Esophagus muscularis mucosa (tissue), 4 donors: Measurements from ENCODE around the gene CAMTA1. TPM values are rescaled to one million over a fixed set of nuclear protein-coding genes. Genes with fewer than 3 reads are reported as not detected.

Source experiments
- DNase-seq: peaks from one replicate; pipeline ENCODE4 v3.0.0-alpha.2; 2017; ENCODE audit errors: extremely low spot score
- H3K27ac ChIP-seq, 4 donors: fragments of 200-600 bp; sonication (generic); replicated peaks in 1 of 4; 1 replicate in 3 of 4; 2 replicates in 1 of 4; pipeline ENCODE4 v1.5.1; 2016 to 2019; ENCODE audit warnings: mild to moderate bottlenecking in 1 of 4
- H3K27me3 ChIP-seq, 4 donors: fragments of 200-600 bp; sonication (generic); one replicate each; pipeline versions ENCODE4 v1.5.1 to v1.6.0; 2016 to 2019
- H3K36me3 ChIP-seq, 4 donors: fragments of 200-600 bp; sonication (generic); one replicate each; pipeline ENCODE4 v1.5.1; 2016 to 2019
- H3K4me1 ChIP-seq, 4 donors: fragments of 200-600 bp; sonication (generic); one replicate each; pipeline ENCODE4 v1.5.1; 2016 to 2019
- H3K4me3 ChIP-seq, 4 donors: fragments of 200-600 bp; sonication (generic); 1 replicate in 2 of 4; 2 replicates in 2 of 4; pipeline ENCODE4 v1.5.1; 2016 to 2019; ENCODE audit warnings: mild to moderate bottlenecking in 4 of 4, moderate library complexity in 1 of 4
- H3K9me3 ChIP-seq, 4 donors: fragments of 200-600 bp; sonication (generic); 1 replicate in 3 of 4; 2 replicates in 1 of 4; pipeline ENCODE4 v1.5.1; 2016 to 2019
- EP300 ChIP-seq: sonication (generic); formaldehyde crosslinking; IDR thresholded peaks from one replicate; pipeline ENCODE4 v1.6.1; 2017; ENCODE audit warnings: antibody characterized with exemption
- POLR2A ChIP-seq: fragments of 450-650 bp; IDR thresholded peaks from one replicate; pipeline ENCODE4 v1.6.1; 2017; ENCODE audit warnings: antibody characterized with exemption, moderate library complexity, mild to moderate bottlenecking, low read depth
- POLR2AphosphoS5 ChIP-seq, 2 donors: sonication (generic); formaldehyde crosslinking; IDR thresholded peaks; one replicate each; pipeline ENCODE4 v1.6.1; 2017; ENCODE audit warnings: antibody characterized with exemption in 2 of 2
- WGBS: methylation state at CpG from one replicate; pipeline ENCODE4 v1.1.5; 2018; 5-methylcytosine and 5-hydroxymethylcytosine counted together
- intact Hi-C: fragments of 100-400 bp; cut with DNase I; formaldehyde crosslinking; loops from one replicate; pipeline ENCODE4 v1.15.1; 2023
- total RNA-seq, 4 donors: library from RNA; depleted of rRNA; stranded (reverse); fragments of >200 nt; gene quantifications; one replicate each; pipeline versions ENCODE4 v1.1.0 to v1.2.1, GENCODE V29; 2016
- TF ChIP-seq, protein P1 (sequence below), 3 experiments: fragments of 200-600 bp in 2 of 3; fragments of 450-650 bp in 1 of 3; sonication (generic) in 2 of 3; IDR thresholded peaks; one replicate each; pipeline ENCODE4 v1.5.1; 2017 to 2019; ENCODE audit warnings: antibody characterized with exemption in 3 of 3, mild to moderate bottlenecking in 2 of 3, moderate library complexity in 1 of 3

CAMTA1 gene
- total RNA-seq, 4 donors from 2014 or later = 109 to 226 (median 139) TPM

DNA sequence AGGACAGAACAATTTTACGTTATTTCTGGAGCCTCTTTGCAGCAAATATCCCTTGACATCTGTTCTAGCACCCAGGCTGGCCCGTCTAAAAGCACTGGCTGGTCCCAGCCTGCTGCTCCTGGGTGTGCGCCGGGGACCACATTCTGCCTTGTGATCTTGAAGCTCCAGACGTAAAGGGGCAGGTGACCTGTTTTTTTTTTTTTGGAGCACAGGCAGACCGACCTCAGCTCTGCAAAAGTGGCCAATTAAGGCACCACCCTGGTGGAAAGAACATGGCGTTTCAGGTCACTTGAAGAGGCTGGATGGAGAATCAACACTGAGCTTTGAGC lies 13.8 kb upstream of the CAMTA1 start:
- TF ChIP-seq EP300 (no peak), POLR2AphosphoS5 (IDR thresholded peaks at IDR 0.05) (no peak), POLR2A (no peak)
- TF ChIP-seq, protein P1, sequence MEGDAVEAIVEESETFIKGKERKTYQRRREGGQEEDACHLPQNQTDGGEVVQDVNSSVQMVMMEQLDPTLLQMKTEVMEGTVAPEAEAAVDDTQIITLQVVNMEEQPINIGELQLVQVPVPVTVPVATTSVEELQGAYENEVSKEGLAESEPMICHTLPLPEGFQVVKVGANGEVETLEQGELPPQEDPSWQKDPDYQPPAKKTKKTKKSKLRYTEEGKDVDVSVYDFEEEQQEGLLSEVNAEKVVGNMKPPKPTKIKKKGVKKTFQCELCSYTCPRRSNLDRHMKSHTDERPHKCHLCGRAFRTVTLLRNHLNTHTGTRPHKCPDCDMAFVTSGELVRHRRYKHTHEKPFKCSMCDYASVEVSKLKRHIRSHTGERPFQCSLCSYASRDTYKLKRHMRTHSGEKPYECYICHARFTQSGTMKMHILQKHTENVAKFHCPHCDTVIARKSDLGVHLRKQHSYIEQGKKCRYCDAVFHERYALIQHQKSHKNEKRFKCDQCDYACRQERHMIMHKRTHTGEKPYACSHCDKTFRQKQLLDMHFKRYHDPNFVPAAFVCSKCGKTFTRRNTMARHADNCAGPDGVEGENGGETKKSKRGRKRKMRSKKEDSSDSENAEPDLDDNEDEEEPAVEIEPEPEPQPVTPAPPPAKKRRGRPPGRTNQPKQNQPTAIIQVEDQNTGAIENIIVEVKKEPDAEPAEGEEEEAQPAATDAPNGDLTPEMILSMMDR (IDR thresholded peaks at IDR 0.05) = no peak
- no peaks in the 10 kb centered on the region for H3K27me3 ChIP-seq
- H3K4me3 ChIP-seq = no peak overlapping the region
- intact Hi-C loops = no loop called here
- H3K4me1 ChIP-seq = peaks cover 6 to 20% (median 14%) of the 10 kb centered on the region in 4 donors
- no peaks in the 10 kb centered on the region for H3K36me3 ChIP-seq
- H3K9me3 ChIP-seq = no peaks in the 10 kb centered on the region
- WGBS = 61% methylated on average over 7 of the region's 7 CpGs
- no peak for DNase-seq
- H3K27ac ChIP-seq = peak overlapping the region in 3 of 4 donors; percentile 42 to 63 (median 51)

DNA sequence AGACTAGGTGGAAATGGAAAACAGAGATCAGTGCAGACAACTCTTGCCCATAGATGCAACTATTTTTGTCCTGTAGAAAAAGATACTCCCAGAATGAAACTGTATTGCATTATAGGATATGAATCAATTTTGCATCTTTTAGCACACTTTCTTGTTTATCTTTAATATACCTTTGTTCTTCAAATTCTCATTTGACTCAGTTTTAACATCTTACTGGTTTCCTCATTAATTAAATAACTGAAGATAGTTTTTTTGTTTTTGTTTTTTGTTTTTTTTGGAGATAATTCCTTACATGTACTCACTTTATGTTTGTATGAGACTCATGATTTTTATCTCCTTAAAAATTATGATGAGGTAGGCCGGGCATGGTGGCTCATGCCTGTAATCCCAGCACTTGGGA lies 10.9 kb upstream of the CAMTA1 start:
- H3K9me3 ChIP-seq = no peaks in the 10 kb centered on the region
- no peak for DNase-seq
- TF ChIP-seq POLR2A = no peak
- TF ChIP-seq POLR2AphosphoS5 (IDR thresholded peaks at IDR 0.05) = no peak
- H3K27ac ChIP-seq = no peak overlapping the region
- no peaks in the 10 kb centered on the region for H3K36me3 ChIP-seq
- intact Hi-C loops = no loop called here
- no peak overlapping the region for H3K4me3 ChIP-seq
- no peaks in the 10 kb centered on the region for H3K27me3 ChIP-seq
- H3K4me1 ChIP-seq = peaks cover 6 to 20% (median 14%) of the 10 kb centered on the region in 4 donors
- WGBS = 88% methylated on average over 1 of the region's 1 CpG

DNA sequence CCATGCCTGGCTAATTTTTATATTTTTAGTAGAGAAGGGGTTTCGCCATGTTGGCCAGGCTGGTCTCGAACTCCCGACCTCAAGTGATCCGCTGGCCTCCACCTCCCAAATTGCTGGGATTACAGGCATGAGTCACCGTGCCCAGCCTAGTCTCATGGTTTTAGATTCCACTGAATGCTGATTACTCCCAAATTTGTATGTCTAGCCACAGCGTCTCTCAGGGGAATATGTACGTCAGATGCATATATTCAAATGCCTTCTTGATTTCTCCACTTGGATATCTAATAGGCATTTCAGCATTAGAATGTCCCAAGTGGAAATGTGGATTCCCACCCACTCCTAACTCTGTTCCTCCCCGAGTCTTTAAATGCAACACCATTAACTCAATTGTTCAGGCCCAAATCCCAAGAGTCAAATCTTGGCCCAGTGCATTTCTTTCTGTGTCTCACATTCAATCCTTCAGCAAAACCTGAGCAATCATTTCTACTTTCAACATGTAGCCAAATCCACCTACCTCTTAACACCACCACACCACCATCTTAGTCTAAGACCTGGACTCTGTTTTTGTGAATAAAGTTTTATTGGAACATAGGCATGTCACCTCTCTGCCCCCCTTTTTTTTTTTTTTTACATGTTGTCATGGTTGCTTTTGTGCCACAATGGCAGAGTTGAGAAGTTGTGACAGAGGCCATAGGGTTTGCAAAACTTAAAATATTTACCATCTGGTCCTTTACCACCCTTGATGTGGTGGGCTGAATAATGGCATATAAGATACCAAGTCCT lies 9.8 kb upstream of the CAMTA1 start:
- no peak for DNase-seq
- WGBS = 94% methylated on average over 8 of the region's 8 CpGs
- Histone ChIP-seq H3K27ac (no peak overlapping the region), H3K27me3 (no peaks in the 10 kb centered on the region), H3K4me1 (peaks cover 5 to 17% (median 12%) of the 10 kb centered on the region in 4 donors), H3K9me3 (no peaks in the 10 kb centered on the region), H3K36me3 (no peaks in the 10 kb centered on the region), H3K4me3 (no peak overlapping the region)
- TF ChIP-seq POLR2A = no peak
- intact Hi-C loops = no loop called here

DNA sequence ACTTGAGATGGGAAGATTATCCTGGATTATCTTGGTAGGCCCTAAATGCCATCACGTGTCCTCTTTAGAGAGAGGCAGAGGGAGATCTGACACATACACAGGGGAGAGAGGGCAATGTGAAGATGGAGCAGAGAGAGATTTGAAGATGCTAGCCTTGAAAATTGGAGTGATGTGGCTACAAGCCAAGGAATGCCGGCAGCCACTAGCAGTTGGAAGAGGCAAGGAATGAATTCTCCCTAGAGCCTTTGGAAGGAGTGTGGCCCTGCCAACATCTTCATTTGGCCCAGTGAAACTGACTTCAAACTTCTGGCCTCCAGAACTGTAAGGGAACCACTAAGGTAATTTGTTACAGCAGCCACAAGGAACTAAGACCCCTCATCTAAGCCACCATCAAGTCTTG lies 8.9 kb upstream of the CAMTA1 start:
- no peak for DNase-seq
- no peak overlapping the region for H3K4me3 ChIP-seq
- intact Hi-C loops = no loop called here
- H3K27ac ChIP-seq = no peak overlapping the region
- WGBS = 91% methylated on average over 2 of the region's 2 CpGs
- H3K9me3 ChIP-seq = no peaks in the 10 kb centered on the region
- H3K27me3 ChIP-seq = no peaks in the 10 kb centered on the region
- H3K4me1 ChIP-seq = peaks cover 0 to 8% (median 3%) of the 10 kb centered on the region in 4 donors
- no peaks in the 10 kb centered on the region for H3K36me3 ChIP-seq
- no peak for TF ChIP-seq POLR2AphosphoS5 (IDR thresholded peaks at IDR 0.05)
- TF ChIP-seq, protein P1 (IDR thresholded peaks at IDR 0.05) = no peak
- TF ChIP-seq EP300 = no peak
- no peak for TF ChIP-seq POLR2A

DNA sequence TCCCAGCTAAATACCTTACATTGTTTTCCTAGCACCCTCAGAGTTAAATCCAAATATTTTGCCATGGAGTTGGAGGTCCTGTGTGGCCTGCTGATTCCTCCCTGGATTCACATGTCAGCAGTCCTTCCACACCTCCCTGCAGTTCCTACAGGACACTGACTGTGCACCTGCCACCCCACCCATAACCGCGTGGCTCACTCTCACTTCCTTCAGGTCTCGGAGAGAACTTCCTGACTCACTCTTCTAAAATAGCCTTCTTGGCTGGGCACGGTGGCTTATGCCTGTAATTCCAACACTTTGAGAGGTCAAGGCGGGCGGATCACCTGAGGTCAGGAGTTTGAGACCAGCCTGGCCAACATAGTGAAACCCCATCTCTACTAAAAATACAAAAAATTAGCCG lies 8.4 kb upstream of the CAMTA1 start:
- no peak overlapping the region for H3K4me3 ChIP-seq
- no peak overlapping the region for H3K27ac ChIP-seq
- WGBS = 81% methylated on average over 7 of the region's 7 CpGs
- DNase-seq = no peak
- H3K4me1 ChIP-seq = peaks cover 0 to 3% (median 0%) of the 10 kb centered on the region in 4 donors
- intact Hi-C loops = no loop called here
- H3K36me3 ChIP-seq = no peaks in the 10 kb centered on the region
- H3K27me3 ChIP-seq = no peaks in the 10 kb centered on the region
- TF ChIP-seq EP300 (no peak), POLR2A (no peak), POLR2AphosphoS5 (IDR thresholded peaks at IDR 0.05) (no peak)
- TF ChIP-seq, protein P1 (IDR thresholded peaks at IDR 0.05) = no peak
- no peaks in the 10 kb centered on the region for H3K9me3 ChIP-seq
